NCI-H128 (cell line): Measurements from ENCODE around the gene GGT5.
A peak's percentile ranks its signal among the peaks of the same experiment; 100 is the strongest.
"Not testable (repeated sequence)": the region's sequence is repeated elsewhere in the genome, so short reads cannot be mapped to it uniquely, and the experiment has no call there.

ENCODE experiments used
- DNase-seq: peaks from one replicate; lab custom pipeline; 2025; ENCODE audit not compliant: unreplicated experiment; lab: John Stamatoyannopoulos, UW

Gene GGT5

DNA sequence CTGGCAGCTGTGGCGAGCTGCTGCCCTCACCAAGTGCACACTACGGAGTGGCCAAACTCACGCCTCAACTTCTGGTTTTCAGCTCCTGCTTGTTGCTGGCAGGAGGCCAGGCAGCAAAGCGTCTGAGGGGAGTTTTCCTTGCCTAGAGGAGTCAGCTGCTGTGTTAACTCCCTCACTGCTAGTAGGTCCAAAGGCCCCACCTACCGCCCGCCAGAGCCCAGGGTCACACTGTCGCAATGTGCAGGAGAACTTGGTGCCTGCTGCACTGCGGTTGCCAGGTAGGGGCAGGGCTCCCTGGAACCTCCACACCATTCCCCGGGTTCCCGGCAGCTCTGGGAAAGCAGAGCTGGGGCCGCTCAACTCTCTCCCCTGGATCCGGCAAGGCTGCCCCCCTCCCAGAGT, at the start of gene GGT5:
TSS of gene GGT5 (minus strand) at position 53 of the 402 bp plus-strand sequence. CDS start 357 bp downstream, outside the sequence.
- not testable (repeated sequence) for DNase-seq

GRCh38 chr22:24292202-24292830, 47.4 kb upstream of the GGT5 start:
- DNase-seq, result not testable (repeated sequence)

DNA sequence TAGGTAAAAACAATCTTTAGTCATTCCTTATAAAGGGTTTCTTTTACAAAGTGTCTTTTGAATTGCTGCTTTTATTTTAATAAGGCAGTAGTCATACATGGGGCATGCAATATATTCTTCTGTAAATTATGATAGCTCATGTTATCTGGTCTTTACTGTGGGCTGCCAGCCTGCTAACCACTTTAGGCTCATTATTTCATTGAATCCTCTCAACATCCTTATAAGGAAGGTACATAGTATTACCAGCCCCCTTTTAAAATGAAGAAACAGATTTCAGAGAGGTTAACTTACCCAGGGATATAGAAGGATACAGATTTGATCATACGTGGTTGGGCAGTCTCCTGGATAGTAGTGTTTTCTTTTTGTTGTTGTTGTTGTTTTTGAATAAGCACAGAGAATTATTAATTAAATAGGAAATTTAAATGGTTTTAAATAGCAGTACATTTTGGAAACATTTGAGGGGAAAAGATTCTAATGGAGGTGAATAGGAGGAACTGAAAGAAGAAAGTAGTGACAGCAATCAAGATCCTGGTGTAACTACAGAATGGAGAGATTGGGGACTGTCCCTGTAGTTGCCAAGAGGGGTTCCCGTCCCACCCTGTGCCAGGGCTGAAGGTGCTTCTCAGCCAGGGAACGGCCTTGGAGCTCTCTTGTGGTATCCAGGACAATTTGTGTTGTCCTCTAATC, 46.8 kb upstream of the GGT5 start:
- DNase-seq, result no peak

GRCh38 chr22:24290459-24290858, 45.6 kb upstream of the GGT5 start:
- no peak for DNase-seq

DNA sequence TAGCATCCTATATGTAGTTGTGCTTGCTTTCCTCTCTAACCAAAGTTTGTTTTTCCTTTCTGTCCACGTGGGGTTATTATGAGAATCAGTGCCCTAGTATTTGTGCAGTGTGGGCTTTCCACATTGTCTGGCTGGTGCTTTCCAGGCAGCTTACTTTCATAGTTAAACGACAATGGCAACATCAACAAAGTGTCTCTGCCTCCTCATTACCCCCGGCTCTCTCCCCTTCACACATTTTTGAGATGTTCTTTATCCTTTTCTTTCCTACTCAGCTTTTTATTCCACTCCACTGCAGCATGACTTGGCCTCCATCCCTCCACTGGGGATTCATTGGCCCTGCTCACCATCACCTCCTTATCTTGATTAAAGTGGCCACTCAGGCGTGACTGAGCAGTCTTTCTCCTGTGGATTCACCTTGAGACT, 44.9 kb upstream of the GGT5 start:
- no peak for DNase-seq

GRCh38 chr22:24289114-24289513, 44.2 kb upstream of the GGT5 start:
- no peak for DNase-seq

DNA sequence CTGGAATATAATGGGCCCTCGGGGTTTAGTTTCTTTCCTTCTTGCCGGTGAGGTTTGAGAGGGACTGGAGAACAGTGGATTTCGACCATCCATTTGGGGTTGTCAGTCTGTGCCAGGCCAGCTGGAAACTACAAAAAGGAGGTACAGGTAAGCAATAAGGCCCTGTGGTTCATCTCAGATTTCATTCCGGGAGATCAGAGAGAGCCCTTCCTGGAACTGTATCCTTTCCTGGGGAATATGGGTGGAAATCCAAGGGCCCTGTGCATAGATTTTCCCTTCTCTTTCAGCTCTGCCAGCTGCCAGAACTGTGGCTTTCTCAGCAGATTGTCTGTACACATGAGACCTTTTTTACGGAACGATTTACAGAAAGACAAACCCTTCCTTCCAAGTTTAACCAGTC, 42.9 kb upstream of the GGT5 start:
- DNase-seq, result not testable (repeated sequence)

DNA sequence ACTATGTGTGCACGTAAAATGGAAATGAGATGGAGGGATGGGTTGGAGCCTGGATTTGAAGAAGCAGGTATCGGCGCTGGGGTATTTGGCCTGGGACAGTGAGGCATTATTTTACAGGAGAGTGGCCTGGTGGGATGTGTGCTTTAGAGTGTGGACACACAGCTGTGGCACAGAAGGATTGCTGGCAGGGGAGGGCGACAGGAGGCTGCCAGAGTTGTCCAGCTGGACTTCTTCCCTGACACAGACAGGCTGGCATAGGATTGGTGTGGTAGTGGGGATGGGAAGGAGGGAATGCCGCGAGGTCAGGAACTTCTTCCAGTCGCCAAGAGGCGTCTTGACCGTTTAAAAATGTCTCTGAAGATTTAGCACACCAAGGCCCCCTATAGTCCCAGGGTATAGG, 42.3 kb upstream of the GGT5 start:
- not testable (repeated sequence) for DNase-seq

DNA sequence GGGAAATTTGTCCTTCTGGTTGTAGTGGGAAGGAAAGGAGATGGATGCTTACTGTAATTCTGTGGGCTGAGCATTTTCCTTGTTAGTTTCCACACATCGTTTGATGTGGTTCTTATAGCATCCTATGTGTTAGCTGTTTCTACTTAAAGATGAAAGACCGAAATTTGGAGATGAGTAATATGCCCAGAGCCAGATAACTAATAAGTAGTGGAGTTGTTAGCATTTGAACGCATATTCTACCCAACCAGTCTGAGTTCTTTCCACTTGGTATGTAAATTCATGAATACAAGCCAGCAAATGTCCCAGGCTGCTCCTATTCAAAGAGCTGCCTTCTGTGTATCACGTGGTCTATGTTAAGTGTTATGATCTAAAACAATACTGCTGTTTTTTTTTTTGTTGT, 40.4 kb upstream of the GGT5 start:
- DNase-seq, result no peak

DNA sequence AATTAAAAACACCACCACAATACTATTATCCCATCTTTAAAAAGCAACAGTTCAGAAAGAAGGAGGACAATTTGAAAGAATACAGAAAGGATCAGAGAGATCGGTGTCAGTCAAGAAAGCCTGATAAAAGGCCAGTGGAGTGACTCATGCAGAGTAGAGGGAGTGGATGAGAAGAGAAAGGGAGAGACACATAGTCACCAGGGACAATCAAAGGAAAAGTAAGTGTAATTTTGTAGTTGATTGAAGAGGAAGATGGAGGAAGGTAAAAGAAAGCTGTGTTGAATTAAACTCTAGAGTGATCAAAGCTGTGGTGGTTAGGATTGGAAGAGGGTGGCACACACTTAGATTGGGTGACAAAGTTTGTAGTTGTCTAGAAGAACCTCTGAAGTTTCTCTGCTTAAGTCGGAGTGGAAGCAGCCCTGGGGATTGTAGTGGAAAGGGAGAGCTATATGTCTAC, 39.9 kb upstream of the GGT5 start:
- DNase-seq, result no peak

GRCh38 chr22:24282401-24282800, 37.5 kb upstream of the GGT5 start:
- no peak for DNase-seq

GRCh38 chr22:24280363-24280762, 35.5 kb upstream of the GGT5 start:
- DNase-seq, result not testable (repeated sequence)

DNA sequence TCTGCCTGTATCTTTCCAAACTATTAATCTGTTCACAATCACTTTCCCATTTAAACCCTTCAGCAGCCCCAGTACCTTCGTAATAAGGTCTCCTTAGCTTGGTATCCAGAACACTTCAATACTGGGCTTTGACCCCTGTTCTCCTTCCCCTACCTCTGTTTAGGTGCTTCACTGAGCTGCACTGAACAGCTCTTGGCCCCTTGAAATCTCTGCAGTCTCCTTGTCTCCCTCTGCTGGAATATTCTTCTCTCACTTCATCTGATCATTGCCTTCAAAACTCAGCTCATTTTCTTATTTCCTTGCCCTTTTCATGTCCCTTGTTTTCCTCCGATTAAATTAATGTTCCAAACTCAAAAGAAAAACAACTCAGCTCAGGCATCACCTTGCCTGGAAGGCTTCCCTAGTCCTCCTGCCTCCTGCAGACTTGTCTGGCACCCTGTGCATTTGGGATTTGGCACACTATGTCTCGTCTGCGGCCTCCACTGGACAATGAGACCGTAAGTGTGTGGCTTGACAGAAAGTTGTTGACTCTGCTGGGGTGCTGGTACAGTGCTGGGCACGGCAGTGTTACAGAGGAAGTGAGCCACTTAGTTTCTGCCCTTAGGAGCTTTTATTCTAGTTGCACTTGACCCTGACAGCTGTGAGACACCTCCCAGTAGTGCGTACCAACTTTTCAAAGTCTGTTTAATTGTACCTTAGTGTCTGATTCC, 30.0 kb upstream of the GGT5 start:
- DNase-seq, result not testable (repeated sequence)

GRCh38 chr22:24273906-24274305, 29.0 kb upstream of the GGT5 start:
- not testable (repeated sequence) for DNase-seq

DNA sequence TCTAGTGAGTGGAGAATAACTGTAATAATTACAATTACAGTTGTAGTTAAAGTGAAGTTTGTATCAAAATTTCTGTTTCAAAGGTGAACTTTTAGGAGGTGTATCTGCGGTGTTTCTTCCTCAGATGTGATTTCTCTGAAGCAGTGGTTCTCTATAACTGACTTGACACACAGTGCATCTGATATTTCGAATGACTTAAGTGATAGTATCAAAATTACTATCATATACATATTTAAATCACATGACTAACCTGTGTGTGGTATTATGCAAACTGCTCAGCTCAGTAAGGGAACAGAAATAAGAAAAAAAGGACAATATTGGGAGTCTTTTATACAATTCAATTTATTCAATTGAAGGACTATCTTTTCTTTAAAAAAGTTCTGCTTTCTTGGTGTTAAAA, 28.1 kb upstream of the GGT5 start:
- not testable (repeated sequence) for DNase-seq

GRCh38 chr22:24271386-24271854, 26.5 kb upstream of the GGT5 start:
- no peak for DNase-seq

DNA sequence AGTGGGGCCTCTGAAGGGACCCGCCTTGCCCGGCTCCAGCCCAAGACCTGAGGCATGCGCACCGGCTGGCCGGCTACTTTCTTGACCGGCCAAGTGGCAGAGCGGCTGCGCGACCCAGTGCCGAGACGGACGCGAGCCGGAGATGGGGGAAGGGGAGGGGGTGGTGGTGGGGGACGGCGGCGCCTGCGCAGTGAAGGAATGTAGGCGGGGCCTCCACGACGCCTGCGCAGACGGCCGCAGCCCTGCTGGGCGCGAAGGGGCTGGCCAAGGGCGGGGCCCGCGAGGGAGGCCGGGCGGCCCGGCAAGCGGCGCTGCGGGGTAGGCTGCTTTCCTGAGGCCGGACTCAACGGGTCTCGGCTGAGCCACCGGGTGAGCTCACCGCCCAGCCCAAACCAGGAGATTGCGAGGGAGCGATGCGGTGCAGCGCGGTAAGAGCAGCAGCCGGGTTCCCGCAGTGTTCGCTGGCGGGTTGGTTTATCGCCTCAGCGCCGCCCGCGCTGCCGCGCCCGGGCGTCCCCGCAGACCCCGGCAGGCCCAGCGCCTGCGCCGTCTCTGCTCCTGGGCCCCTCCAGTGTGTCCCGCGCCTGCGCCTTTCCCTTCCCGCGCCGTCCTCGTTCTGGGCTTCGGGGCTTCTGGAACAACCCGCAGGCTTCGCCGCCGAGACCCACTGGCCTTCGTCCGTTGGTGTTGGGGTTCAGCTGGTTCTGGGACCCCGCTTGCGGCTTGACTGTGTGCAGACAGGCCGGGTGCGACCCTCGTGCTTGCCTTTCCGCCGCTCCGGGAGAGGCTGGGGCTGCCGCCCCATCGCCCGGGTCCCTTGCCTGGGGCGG, 25.9 kb upstream of the GGT5 start, which contains the start of gene SPECC1L:
TSS of gene SPECC1L (plus strand) at position 276 of the 830 bp plus-strand sequence. CDS start 31,401 bp downstream, outside the sequence.
- DNase-seq, result peak; percentile 66

DNA sequence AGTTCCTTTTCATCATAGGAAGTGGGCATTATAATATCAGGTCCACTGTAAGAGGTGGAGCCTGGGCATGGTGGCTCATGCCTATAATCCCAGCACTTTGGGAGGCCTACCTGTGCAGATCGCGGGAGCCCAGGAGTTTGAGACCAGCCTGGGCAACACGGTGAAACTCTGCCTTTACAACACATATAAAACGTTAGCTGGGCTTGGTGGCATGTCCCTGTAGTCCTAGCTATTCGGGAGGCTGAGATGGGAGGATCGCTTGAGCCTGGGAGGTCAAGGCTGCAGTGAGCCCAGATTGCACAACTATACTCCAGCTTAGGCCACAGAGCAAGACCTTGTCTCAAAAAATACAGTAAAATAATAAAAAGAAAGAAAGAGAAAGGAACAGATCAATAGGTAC, 21.6 kb upstream of the GGT5 start:
- not testable (repeated sequence) for DNase-seq

DNA sequence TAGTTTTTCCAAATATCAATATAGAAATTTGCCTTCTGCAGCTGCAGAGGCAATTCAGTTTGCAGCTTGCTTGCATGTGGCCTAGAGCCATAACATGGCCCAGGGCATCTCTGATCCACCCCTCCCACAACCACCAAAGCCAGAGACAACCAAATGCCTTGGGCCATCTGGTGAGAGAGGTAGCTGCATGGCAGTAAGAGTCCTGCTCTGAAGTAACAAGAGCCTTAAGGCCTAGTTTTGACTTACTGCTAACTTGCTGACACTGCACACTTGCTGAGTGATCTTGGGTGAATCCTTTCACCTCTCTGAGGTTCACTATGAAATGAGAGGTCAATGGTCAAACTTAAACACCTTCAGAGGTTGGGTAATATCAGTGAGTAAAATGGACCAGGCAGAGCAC, 20.9 kb upstream of the GGT5 start:
- DNase-seq, result no peak

- not testable (repeated sequence) for DNase-seq
These were observed 19.5 kb upstream of the GGT5 start for GRCh38 chr22:24264329-24264896.
